Activated CD8-positive, alpha-beta memory T cell treated with anti-CD3 and anti-CD28 coated beads for 24 hours (primary cell): ENCODE measurements around the gene ADAP1.
"Not testable (repeated sequence)": the region's sequence is repeated elsewhere in the genome, so short reads cannot be mapped to it uniquely, and the experiment has no call there.

Experiments used
- DNase-seq: peaks from one replicate; pipeline ENCODE4 v3.0.0-alpha.2; 2020

Gene ADAP1

GRCh38 chr7:875476-876076 lies 78.9 kb downstream of the ADAP1 start:
- DNase-seq, result no peak

GRCh38 chr7:875051-875450 lies 79.4 kb downstream of the ADAP1 start:
- no peak for DNase-seq

- DNase-seq, result no peak
Measured at GRCh38 chr7:874031-874749, 80.3 kb downstream of the ADAP1 start.

GRCh38 chr7:873367-874002 lies 81.0 kb downstream of the ADAP1 start:
- peak; percentile 84 for DNase-seq

GRCh38 chr7:872685-873084 lies 81.8 kb downstream of the ADAP1 start:
- not testable (repeated sequence) for DNase-seq

- no peak for DNase-seq
Measured at GRCh38 chr7:871900-872537, 82.5 kb downstream of the ADAP1 start.

GRCh38 chr7:869348-869747 lies 85.1 kb downstream of the ADAP1 start:
- DNase-seq, result no peak

- no peak for DNase-seq
Measured at GRCh38 chr7:868189-868486, 86.3 kb downstream of the ADAP1 start.

GRCh38 chr7:867406-868188 lies 86.9 kb downstream of the ADAP1 start:
- no peak for DNase-seq

- no peak for DNase-seq
Measured at GRCh38 chr7:867001-867405, 87.5 kb downstream of the ADAP1 start.

GRCh38 chr7:865921-866320 lies 88.6 kb downstream of the ADAP1 start:
- no peak for DNase-seq

- no peak for DNase-seq
Measured at GRCh38 chr7:863106-863505, 91.4 kb downstream of the ADAP1 start.

- DNase-seq, result no peak
Measured at GRCh38 chr7:862157-862556, 92.3 kb downstream of the ADAP1 start.

- no peak for DNase-seq
Measured at GRCh38 chr7:861222-861621, 93.3 kb downstream of the ADAP1 start.

- DNase-seq, result no peak
Measured at GRCh38 chr7:860149-860548, 94.3 kb downstream of the ADAP1 start.

GRCh38 chr7:859359-860030 lies 95.0 kb downstream of the ADAP1 start:
- DNase-seq, result no peak

GRCh38 chr7:857661-858060 lies 96.8 kb downstream of the ADAP1 start:
- no peak for DNase-seq

- no peak for DNase-seq
Measured at GRCh38 chr7:856444-857095, 97.9 kb downstream of the ADAP1 start.

- DNase-seq, result no peak
Measured at GRCh38 chr7:855686-856369, 98.7 kb downstream of the ADAP1 start.

- DNase-seq, result no peak
Measured at GRCh38 chr7:854118-854775, 100.2 kb downstream of the ADAP1 start.
